SKM-1 (cell line): ENCODE results near the gene CLCN7.

Experiments used
- DNase-seq: peaks from one replicate; lab custom pipeline; 2025; ENCODE audit not compliant: unreplicated experiment; lab: John Stamatoyannopoulos, UW

The CLCN7 gene

GRCh38 chr16:1407753-1408152 is 67.1 kb downstream of the CLCN7 start:
- DNase-seq, result no peak

GRCh38 chr16:1403733-1404132 is 71.1 kb downstream of the CLCN7 start:
- DNase-seq, result no peak

GRCh38 chr16:1403036-1403435 is 71.8 kb downstream of the CLCN7 start:
- DNase-seq, result no peak

GRCh38 chr16:1401758-1402154 is 73.1 kb downstream of the CLCN7 start:
- DNase-seq, result no peak

DNA sequence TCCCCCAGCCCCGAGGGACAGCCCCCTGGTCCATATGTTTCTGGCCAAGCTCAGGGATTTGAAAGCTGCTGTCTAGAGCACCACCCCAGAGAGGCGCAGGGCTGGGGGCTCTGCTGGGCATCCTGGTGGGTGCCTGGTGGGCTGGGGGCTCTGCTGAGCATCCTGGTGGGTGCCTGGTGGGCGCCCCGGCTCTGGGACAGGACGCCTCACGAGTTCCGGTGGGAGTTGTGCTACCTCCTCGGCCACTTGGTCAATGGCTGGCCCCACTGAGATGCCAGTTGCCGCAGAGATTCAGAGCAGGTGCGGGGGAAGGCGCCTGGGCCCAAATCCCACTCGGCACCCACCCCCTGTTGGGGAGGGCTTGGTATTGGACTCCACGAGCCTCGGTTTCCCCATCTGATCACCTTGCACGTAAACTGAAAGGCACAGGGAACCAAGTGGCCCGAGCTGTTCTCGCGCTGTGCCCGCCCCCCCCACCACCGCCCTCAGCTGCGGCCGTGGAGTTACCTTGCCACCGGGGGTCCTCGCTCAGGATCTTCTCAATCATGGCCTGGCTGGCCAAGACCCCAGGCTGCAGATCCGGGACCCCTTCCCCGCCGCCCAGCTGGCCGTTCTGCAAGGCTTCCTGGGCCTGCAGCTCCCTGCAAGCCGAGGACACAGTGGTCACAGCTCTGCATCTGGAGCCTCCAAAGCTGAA is 73.6 kb downstream of the CLCN7 start:
- no peak for DNase-seq

GRCh38 chr16:1398826-1399581 is 75.8 kb downstream of the CLCN7 start:
- no peak for DNase-seq

- DNase-seq, result no peak
Measured at GRCh38 chr16:1398351-1398750, 76.5 kb downstream of the CLCN7 start.

- DNase-seq, result no peak
Measured at GRCh38 chr16:1397779-1398178, 77.0 kb downstream of the CLCN7 start.

- DNase-seq, result no peak
Measured at GRCh38 chr16:1395444-1396031, 79.3 kb downstream of the CLCN7 start.
